AG04450 (cell line): ENCODE data around the gene PLXNA4. TPM values are rescaled to one million over a fixed set of nuclear protein-coding genes. Genes with fewer than 3 reads are reported as not detected.
"Not testable (repeated sequence)": the region's sequence is repeated elsewhere in the genome, so short reads cannot be mapped to it uniquely, and the experiment has no call there.

Source experiments
- CTCF ChIA-PET: fragments of 300-600, 350-600 bp; formaldehyde crosslinking; extraction: SDS; loops from one replicate; lab custom pipeline; 2022; ENCODE audit warnings: antibody characterized with exemption, inconsistent platforms; lab: Charles Lee
- POLR2A ChIA-PET: fragments of 350-600 bp; formaldehyde crosslinking; extraction: SDS; loops from one replicate; lab custom pipeline; 2021; ENCODE audit warnings: antibody characterized with exemption, inconsistent platforms; lab: Yijun Ruan, JAX
- DNase-seq: peaks from one replicate; pipeline ENCODE4 v3.0.0-alpha.2; 2011; ENCODE audit warnings: low read depth, low spot score
- H3K27ac ChIP-seq: one replicate; pipeline ENCODE4 v1.5.1; 2012; ENCODE audit warnings: low read depth, low read length, control low read depth
- H3K27me3 ChIP-seq: one replicate; pipeline ENCODE4 v1.6.0; 2012; ENCODE audit warnings: low read length; ENCODE audit not compliant: control insufficient read depth, insufficient read depth
- H3K4me3 ChIP-seq: 2 replicates; pipeline ENCODE4 v1.5.1; 2011; ENCODE audit warnings: mild to moderate bottlenecking, low read depth, low read length, control low read depth
- H3K9me3 ChIP-seq: 2 replicates; pipeline ENCODE4 v1.5.1; 2012; ENCODE audit warnings: low read length; ENCODE audit not compliant: control insufficient read depth, insufficient read depth
- polyA plus RNA-seq: library from polyadenylated mRNA; depleted of rRNA; stranded (reverse); fragments of >200 nt; gene quantifications from 2 replicates; pipeline ENCODE4 v1.2.3, GENCODE V29; 2011
- TF ChIP-seq, protein P1 (sequence below): IDR thresholded peaks from 2 replicates; pipeline ENCODE4 v1.5.1; 2011; ENCODE audit warnings: low read depth, low read length, control low read depth, inconsistent platforms

PLXNA4 gene
- polyA plus RNA-seq, 1 experiment: 0.05 TPM

- CTCF ChIA-PET: interaction anchor here (0.6 to 1.7 kb wide), 2 partner anchors 23 to 31 kb away, joined by 4 read pairs; no protein-coding TSS in a partner anchor
- DNase-seq: no peak
- Histone ChIP-seq H3K27me3 (no peaks in the 10 kb centered on the region), H3K27ac (no peak overlapping the region), H3K9me3 (no peaks in the 10 kb centered on the region), H3K4me3 (no peak overlapping the region)
- TF ChIP-seq, protein P1, sequence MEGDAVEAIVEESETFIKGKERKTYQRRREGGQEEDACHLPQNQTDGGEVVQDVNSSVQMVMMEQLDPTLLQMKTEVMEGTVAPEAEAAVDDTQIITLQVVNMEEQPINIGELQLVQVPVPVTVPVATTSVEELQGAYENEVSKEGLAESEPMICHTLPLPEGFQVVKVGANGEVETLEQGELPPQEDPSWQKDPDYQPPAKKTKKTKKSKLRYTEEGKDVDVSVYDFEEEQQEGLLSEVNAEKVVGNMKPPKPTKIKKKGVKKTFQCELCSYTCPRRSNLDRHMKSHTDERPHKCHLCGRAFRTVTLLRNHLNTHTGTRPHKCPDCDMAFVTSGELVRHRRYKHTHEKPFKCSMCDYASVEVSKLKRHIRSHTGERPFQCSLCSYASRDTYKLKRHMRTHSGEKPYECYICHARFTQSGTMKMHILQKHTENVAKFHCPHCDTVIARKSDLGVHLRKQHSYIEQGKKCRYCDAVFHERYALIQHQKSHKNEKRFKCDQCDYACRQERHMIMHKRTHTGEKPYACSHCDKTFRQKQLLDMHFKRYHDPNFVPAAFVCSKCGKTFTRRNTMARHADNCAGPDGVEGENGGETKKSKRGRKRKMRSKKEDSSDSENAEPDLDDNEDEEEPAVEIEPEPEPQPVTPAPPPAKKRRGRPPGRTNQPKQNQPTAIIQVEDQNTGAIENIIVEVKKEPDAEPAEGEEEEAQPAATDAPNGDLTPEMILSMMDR: no peak
- POLR2A ChIA-PET: no interaction called here
These were observed 27.1 kb upstream of the PLXNA4 start for GRCh38 chr7:132603220-132603833.

GRCh38 chr7:132601783-132602182 is 25.5 kb upstream of the PLXNA4 start:
- DNase-seq: no peak
- Histone ChIP-seq H3K9me3 (no peaks in the 10 kb centered on the region), H3K27ac (no peak overlapping the region), H3K27me3 (no peaks in the 10 kb centered on the region), H3K4me3 (no peak overlapping the region)
- TF ChIP-seq, protein P1: no peak
- ChIA-PET CTCF (no interaction called here), POLR2A (no interaction called here)

GRCh38 chr7:132596588-132596987 is 20.3 kb upstream of the PLXNA4 start:
- CTCF ChIA-PET: interaction anchor here (1.5 kb wide), 1 partner anchor 16 kb away, joined by 3 read pairs; no protein-coding TSS in a partner anchor

GRCh38 chr7:132594741-132595140 is 18.5 kb upstream of the PLXNA4 start:
- POLR2A ChIA-PET, H3K4me3 ChIP-seq, H3K27me3 ChIP-seq, DNase-seq, H3K9me3 ChIP-seq, H3K27ac ChIP-seq: not testable (repeated sequence)
- CTCF ChIA-PET: interaction anchor here (1.1 kb wide), 1 partner anchor 14 kb away, joined by 3 read pairs; no protein-coding TSS in a partner anchor

More at GRCh38 chr7:132596588-132596987, 20.3 kb upstream of the PLXNA4 start:
- TF ChIP-seq, protein P1: no peak
- Histone ChIP-seq H3K27ac (no peak overlapping the region), H3K4me3 (no peak overlapping the region), H3K27me3 (no peaks in the 10 kb centered on the region), H3K9me3 (no peaks in the 10 kb centered on the region)
- no peak for DNase-seq
- POLR2A ChIA-PET: no interaction called here

DNA sequence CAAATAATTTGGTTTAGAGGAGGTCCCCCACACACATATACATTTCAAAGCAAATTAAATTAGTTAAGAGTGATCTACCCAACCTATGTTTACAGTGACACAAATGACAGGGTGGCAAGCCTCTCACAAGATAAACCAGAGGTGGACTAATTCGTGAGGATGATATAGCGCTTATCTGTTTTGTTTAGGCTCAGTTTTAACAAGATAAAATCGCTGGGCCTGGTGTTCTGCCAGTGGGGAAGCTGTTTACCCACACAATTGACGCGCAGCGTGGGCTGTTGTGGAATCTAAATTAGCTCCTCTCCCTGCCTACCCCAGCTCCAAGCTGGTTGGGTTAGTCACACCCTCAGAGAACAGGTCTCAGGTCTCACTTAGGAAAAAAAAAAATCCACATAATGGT is 16.7 kb upstream of the PLXNA4 start:
- POLR2A ChIA-PET: no interaction called here
- no peak overlapping the region for H3K27ac ChIP-seq
- DNase-seq: no peak
- H3K27me3 ChIP-seq: no peaks in the 10 kb centered on the region
- no peak overlapping the region for H3K4me3 ChIP-seq
- H3K9me3 ChIP-seq: no peaks in the 10 kb centered on the region
- TF ChIP-seq, protein P1: no peak
- CTCF ChIA-PET: interaction anchor here (0.6 kb wide), 1 partner anchor 100 kb away, joined by 3 read pairs; no protein-coding TSS in a partner anchor
